Ishikawa (cell line): ENCODE measurements around the gene SCN8A.

ENCODE experiments used
- EGR1 ChIP-seq: IDR thresholded peaks from 2 replicates; pipeline ENCODE4 v1.6.1; 2012
- NFIC ChIP-seq: IDR thresholded peaks from 2 replicates; pipeline ENCODE4 v1.6.1; 2012
- TF ChIP-seq, protein P1 (sequence below): IDR thresholded peaks from 2 replicates; pipeline ENCODE4 v1.6.1; 2012; ENCODE audit warnings: low read depth, mild to moderate bottlenecking
- TF ChIP-seq, protein P2 (sequence below): IDR thresholded peaks from 2 replicates; pipeline ENCODE4 v1.6.1; 2012

DNA sequence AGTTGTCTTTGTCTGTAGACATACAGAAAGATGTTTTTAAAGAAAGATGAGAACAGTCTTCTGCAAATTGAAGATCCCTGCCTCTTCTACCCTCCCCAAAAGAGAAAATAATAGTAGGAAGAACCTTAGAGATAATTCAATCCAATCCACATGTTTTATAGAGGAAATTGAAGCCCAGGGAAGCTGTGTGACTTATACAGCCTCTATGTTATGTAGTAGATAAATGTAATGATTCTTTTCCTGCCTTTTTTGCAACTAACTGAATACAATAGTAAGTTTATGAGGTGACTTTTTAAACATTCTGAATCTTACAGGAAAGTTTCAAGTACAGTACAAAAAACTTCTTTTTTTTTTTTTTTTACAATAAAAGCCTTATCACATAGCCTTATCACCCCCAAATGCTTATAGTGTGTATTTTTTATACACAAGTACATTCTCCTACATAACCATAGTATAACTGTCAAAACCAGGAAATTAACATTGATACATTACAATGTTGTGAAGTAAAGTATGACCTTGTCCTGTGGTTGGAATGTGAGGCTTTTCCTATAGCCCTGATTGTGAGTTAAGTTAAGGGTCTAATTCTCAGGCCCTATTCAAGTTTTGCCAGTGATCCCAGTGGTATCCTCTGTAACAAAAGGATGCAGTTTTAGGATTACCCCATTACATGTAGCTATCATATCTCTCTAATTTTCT is 163.1 kb downstream of the SCN8A start:
- TF ChIP-seq, protein P1, sequence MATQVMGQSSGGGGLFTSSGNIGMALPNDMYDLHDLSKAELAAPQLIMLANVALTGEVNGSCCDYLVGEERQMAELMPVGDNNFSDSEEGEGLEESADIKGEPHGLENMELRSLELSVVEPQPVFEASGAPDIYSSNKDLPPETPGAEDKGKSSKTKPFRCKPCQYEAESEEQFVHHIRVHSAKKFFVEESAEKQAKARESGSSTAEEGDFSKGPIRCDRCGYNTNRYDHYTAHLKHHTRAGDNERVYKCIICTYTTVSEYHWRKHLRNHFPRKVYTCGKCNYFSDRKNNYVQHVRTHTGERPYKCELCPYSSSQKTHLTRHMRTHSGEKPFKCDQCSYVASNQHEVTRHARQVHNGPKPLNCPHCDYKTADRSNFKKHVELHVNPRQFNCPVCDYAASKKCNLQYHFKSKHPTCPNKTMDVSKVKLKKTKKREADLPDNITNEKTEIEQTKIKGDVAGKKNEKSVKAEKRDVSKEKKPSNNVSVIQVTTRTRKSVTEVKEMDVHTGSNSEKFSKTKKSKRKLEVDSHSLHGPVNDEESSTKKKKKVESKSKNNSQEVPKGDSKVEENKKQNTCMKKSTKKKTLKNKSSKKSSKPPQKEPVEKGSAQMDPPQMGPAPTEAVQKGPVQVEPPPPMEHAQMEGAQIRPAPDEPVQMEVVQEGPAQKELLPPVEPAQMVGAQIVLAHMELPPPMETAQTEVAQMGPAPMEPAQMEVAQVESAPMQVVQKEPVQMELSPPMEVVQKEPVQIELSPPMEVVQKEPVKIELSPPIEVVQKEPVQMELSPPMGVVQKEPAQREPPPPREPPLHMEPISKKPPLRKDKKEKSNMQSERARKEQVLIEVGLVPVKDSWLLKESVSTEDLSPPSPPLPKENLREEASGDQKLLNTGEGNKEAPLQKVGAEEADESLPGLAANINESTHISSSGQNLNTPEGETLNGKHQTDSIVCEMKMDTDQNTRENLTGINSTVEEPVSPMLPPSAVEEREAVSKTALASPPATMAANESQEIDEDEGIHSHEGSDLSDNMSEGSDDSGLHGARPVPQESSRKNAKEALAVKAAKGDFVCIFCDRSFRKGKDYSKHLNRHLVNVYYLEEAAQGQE = no peak
- TF ChIP-seq, protein P2, sequence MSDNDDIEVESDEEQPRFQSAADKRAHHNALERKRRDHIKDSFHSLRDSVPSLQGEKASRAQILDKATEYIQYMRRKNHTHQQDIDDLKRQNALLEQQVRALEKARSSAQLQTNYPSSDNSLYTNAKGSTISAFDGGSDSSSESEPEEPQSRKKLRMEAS = no peak
- TF ChIP-seq EGR1 = no peak
- no peak for TF ChIP-seq NFIC
